Measurements from ENCODE around the gene TMEM94. TPM values are rescaled to one million over a fixed set of nuclear protein-coding genes. Genes with fewer than 3 reads are reported as not detected.

The TMEM94 gene
- total RNA-seq, 1 experiment from 2014 or later, result 61.4 TPM

DNA sequence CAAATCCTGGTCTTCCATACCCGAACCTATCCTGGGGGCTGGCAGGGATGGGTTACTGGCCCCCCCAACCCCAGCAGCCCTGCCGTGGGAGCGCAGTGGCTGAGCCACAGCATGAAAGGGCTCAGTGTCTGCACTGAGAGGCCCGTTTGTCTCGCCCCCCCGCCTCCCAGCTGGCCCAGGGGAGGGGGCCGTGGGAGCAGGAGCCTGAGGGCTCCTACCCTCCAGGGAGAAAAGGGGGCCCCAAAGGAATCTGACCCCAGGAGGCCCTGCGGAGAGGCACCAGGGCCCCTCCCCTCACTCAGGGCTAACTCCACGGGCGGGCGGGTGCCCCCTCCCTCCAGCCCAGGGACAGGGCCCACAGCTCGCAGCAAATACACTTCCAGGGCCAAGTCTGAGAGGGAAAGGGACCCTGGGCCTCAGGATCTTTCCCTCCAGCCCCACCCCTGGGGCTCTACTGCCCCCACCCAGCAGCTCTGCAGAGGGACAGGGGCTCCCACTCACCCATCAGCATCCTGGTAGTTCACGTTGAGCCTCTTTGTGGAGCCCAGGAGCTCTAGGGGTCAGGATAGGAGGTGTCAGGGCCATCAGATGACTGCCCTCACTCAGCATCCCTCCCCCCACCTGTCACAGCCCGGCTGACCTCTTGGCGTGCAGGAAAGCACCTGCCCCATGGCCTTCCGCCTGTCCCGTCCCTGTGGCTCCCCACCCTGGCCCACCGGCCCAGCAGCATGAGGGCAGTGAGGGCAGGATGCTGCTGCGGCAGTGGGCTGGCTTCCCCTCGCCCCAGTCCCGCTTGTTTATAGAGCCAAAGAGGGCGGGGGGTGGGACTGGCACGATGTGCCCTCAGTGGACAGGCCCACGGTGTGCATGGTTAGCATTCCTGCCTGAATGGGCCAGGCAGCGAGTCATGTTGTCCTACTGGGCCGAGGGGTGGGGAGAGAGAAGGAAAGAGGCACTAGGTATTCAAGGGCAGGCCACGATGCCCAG is 51.6 kb downstream of the TMEM94 start:
- no peak overlapping the region for H2BK15ac ChIP-seq (ENCODE audit: low read depth, low read length)
- H3K9ac ChIP-seq (ENCODE audit: extremely low read depth, insufficient read length, low read length), result no peak overlapping the region
- no peak overlapping the region for H2BK5ac ChIP-seq (ENCODE audit: insufficient read length, low read length)
- no peak overlapping the region for H2BK20ac ChIP-seq (ENCODE audit: low read depth, low read length, poor library complexity, severe bottlenecking)
- H3K79me2 ChIP-seq (ENCODE audit: insufficient read depth, low read length), result no peaks in the 10 kb centered on the region
- no peaks in the 10 kb centered on the region for H3K27me3 Mint-ChIP-seq (ENCODE audit: low read depth)
- H3K4me2 ChIP-seq (ENCODE audit: insufficient read depth, insufficient read length, low read length), result no peak overlapping the region
- no peak overlapping the region for H2BK12ac ChIP-seq (ENCODE audit: insufficient read length, low read depth, low read length)
- H3K4ac ChIP-seq (ENCODE audit: low read depth, low read length), result no peak overlapping the region
- H2AFZ ChIP-seq (ENCODE audit: low read length), result no peak overlapping the region
- no peak overlapping the region for H3K14ac ChIP-seq (ENCODE audit: insufficient read depth, low read length)
- no peak overlapping the region for H3K56ac ChIP-seq (ENCODE audit: insufficient read length, low read depth, low read length)
- peak overlapping the region in 1 of 3 experiments; percentile 92; a peak in 1 of 7 replicates for H3K27ac Mint-ChIP-seq
- no peak overlapping the region for H3K4me3 Mint-ChIP-seq
- TF ChIP-seq, protein P1, sequence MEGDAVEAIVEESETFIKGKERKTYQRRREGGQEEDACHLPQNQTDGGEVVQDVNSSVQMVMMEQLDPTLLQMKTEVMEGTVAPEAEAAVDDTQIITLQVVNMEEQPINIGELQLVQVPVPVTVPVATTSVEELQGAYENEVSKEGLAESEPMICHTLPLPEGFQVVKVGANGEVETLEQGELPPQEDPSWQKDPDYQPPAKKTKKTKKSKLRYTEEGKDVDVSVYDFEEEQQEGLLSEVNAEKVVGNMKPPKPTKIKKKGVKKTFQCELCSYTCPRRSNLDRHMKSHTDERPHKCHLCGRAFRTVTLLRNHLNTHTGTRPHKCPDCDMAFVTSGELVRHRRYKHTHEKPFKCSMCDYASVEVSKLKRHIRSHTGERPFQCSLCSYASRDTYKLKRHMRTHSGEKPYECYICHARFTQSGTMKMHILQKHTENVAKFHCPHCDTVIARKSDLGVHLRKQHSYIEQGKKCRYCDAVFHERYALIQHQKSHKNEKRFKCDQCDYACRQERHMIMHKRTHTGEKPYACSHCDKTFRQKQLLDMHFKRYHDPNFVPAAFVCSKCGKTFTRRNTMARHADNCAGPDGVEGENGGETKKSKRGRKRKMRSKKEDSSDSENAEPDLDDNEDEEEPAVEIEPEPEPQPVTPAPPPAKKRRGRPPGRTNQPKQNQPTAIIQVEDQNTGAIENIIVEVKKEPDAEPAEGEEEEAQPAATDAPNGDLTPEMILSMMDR (conservative IDR thresholded peaks at IDR 0.05), result no peak
- H2BK120ac ChIP-seq (ENCODE audit: low read depth, low read length, poor library complexity, severe bottlenecking), result no peak overlapping the region
- no peak overlapping the region for H3K27ac ChIP-seq (ENCODE audit: insufficient read length, low read depth, low read length)
- no peak overlapping the region for H3K23ac ChIP-seq (ENCODE audit: insufficient read length, low read depth, low read length)
- no peaks in the 10 kb centered on the region for H3K9me3 Mint-ChIP-seq
- no peak overlapping the region for H2AK5ac ChIP-seq (ENCODE audit: insufficient read length, low read length)
- no peak overlapping the region for H3K18ac ChIP-seq (ENCODE audit: insufficient read length, low read depth, low read length)
- H3K27me3 ChIP-seq (ENCODE audit: insufficient read depth, low read length), result no peaks in the 10 kb centered on the region
- H3K9me3 ChIP-seq (ENCODE audit: control insufficient read depth, low read depth, low read length), result no peaks in the 10 kb centered on the region
- H3T11ph ChIP-seq (ENCODE audit: low read length), result no peak overlapping the region
- no peaks in the 10 kb centered on the region for H3K23me2 ChIP-seq (ENCODE audit: insufficient read length, low read depth, low read length, poor library complexity, severe bottlenecking)
- no peaks in the 10 kb centered on the region for H4K20me1 ChIP-seq (ENCODE audit: control insufficient read depth, insufficient read depth, insufficient read length)
- H3K79me1 ChIP-seq (ENCODE audit: insufficient read depth, low read depth, low read length, poor library complexity, severe bottlenecking), result no peaks in the 10 kb centered on the region
- H3K36me3 Mint-ChIP-seq (ENCODE audit: insufficient read depth in 1 of 3, low read depth in 3 of 3), result peaks cover 0 to 44% (median 28%) of the 10 kb centered on the region in 3 experiments; a peak in 5 of 7 replicates
- no peaks in the 10 kb centered on the region for H3K4me1 ChIP-seq (ENCODE audit: insufficient read depth, low read length)
- no peak for DNase-seq
- H4K8ac ChIP-seq (replicated peaks; ENCODE audit: insufficient read length, low read depth, low read length), result no peak overlapping the region
- no peak overlapping the region for H4K91ac ChIP-seq (ENCODE audit: insufficient read length, low read depth, low read length)
- H3K4me1 Mint-ChIP-seq, result no peaks in the 10 kb centered on the region
- H4K5ac ChIP-seq (ENCODE audit: insufficient read length, low read depth, low read length), result no peak overlapping the region
- WGBS (ENCODE audit: extremely low coverage, insufficient read length, low lambda C conversion rate), result no CpG with 5 or more reads among the region's 27 CpGs
